LNCaP clone FGC (cell line): ENCODE measurements around the gene SPATA6L.

Experiments used
- DNase-seq: peaks from one replicate; pipeline ENCODE4 v3.0.0-alpha.2; 2011; ENCODE audit warnings: low read depth
- H3K4me3 ChIP-seq: 2 replicates; pipeline ENCODE4 v1.5.1; 2011; ENCODE audit warnings: mild to moderate bottlenecking, low read depth, low read length, control low read depth
- CTCF ChIP-seq: IDR thresholded peaks from 2 replicates; pipeline ENCODE4 v1.5.1; 2012; ENCODE audit warnings: mild to moderate bottlenecking; ENCODE audit not compliant: control insufficient read depth, insufficient read depth; ENCODE audit errors: extremely low read depth

The SPATA6L gene

GRCh38 chr9:4559261-4560182, 106.8 kb downstream of the SPATA6L start:
- no peak for TF ChIP-seq CTCF
- no peak overlapping the region for H3K4me3 ChIP-seq
- no peak for DNase-seq

GRCh38 chr9:4558371-4558998, 107.8 kb downstream of the SPATA6L start:
- DNase-seq, result no peak
- no peak overlapping the region for H3K4me3 ChIP-seq
- TF ChIP-seq CTCF, result no peak

- TF ChIP-seq CTCF, result no peak
- no peak overlapping the region for H3K4me3 ChIP-seq
- no peak for DNase-seq
Measured at GRCh38 chr9:4555236-4555635, 111.0 kb downstream of the SPATA6L start.

- no peak for DNase-seq
- no peak overlapping the region for H3K4me3 ChIP-seq
- TF ChIP-seq CTCF, result no peak
Measured at GRCh38 chr9:4553951-4554381, 112.3 kb downstream of the SPATA6L start.

- no peak for DNase-seq
- H3K4me3 ChIP-seq, result no peak overlapping the region
- TF ChIP-seq CTCF, result no peak
Measured at GRCh38 chr9:4550777-4551484, 115.3 kb downstream of the SPATA6L start.

- no peak overlapping the region for H3K4me3 ChIP-seq
- DNase-seq, result no peak
- TF ChIP-seq CTCF, result no peak
Measured at GRCh38 chr9:4549751-4550295, 116.5 kb downstream of the SPATA6L start.
